Hematopoietic multipotent progenitor cell treated with erythropoietin and hydrocortisone succinate and interleukin-3 and kit ligand, for 17 days (in vitro differentiated cells): Measurements from ENCODE around the gene MTCL3.
"Not testable (repeated sequence)": the region's sequence is repeated elsewhere in the genome, so short reads cannot be mapped to it uniquely, and the experiment has no call there.

ENCODE experiments used
- DNase-seq: peaks from one replicate; pipeline ENCODE4 v3.0.0-alpha.2; 2015; ENCODE audit warnings: low spot score

MTCL3 gene

DNA sequence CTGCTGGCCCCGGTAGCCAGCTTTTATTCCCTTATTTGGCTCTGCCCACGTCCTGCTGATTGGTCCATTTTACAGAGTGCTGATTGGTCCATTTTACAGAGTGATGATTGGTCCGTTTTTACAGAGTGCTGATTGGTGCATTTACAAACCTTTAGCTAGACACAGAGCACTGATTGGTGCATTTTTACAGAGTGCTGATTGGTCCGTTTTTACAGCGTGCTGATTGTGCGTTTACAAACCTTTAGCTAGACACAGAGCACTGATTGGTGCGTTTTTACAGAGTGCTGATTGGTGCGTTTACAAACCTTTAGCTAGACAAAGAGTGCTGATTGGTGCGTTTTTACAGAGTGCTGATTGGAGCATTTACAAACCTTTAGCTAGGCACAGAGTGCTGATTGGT, 90.6 kb downstream of the MTCL3 start:
- not testable (repeated sequence) for DNase-seq

- no peak for DNase-seq
Measured at GRCh38 chr6:127423921-127424320, 95.2 kb downstream of the MTCL3 start.
